HEK293 (cell line): ENCODE data around the gene SLC25A30.

Source experiments
- BCL11B ChIP-seq: fragments of 450-650 bp; formaldehyde crosslinking; IDR thresholded peaks from 2 replicates; pipeline ENCODE4 v1.5.1; 2016; ENCODE audit warnings: low read depth, missing biosample characterization, missing genetic modification characterization
- MEIS1 ChIP-seq: sonication (generic); formaldehyde crosslinking; IDR thresholded peaks from 2 replicates; pipeline ENCODE4 v1.8.1; 2022; ENCODE audit warnings: missing genetic modification reagents, mild to moderate bottlenecking, borderline replicate concordance
- ZBTB20 ChIP-seq: fragments of 450-650 bp; formaldehyde crosslinking; IDR thresholded peaks from 2 replicates; pipeline ENCODE4 v1.5.1; 2016; ENCODE audit warnings: missing biosample characterization, missing genetic modification characterization
- ZBTB48 ChIP-seq: fragments of 450-650 bp; formaldehyde crosslinking; IDR thresholded peaks from 2 replicates; pipeline ENCODE4 v1.5.1; 2016; ENCODE audit warnings: missing biosample characterization, missing genetic modification characterization
- ZFP37 ChIP-seq: fragments of 450-650 bp; formaldehyde crosslinking; IDR thresholded peaks from 2 replicates; pipeline ENCODE4 v1.5.1; 2016; ENCODE audit warnings: missing biosample characterization, missing genetic modification characterization
- ZNF155 ChIP-seq: fragments of 450-650 bp; formaldehyde crosslinking; IDR thresholded peaks from 2 replicates; pipeline ENCODE4 v1.5.1; 2016; ENCODE audit warnings: missing biosample characterization, missing genetic modification characterization
- ZNF274 ChIP-seq, 2 experiments: fragments of 200-500 bp in 1 of 2; fragments of 450-650 bp in 1 of 2; sonication (Bioruptor generic) in 1 of 2; formaldehyde crosslinking in 1 of 2; IDR thresholded peaks; 2 replicates each; pipeline versions ENCODE4 v1.5.1 to v1.6.1; 2014 to 2016; ENCODE audit warnings: borderline replicate concordance in 1 of 2, inconsistent platforms in 1 of 2, low read length in 1 of 2, missing biosample characterization in 1 of 2, missing genetic modification characterization in 1 of 2
- ZNF280D ChIP-seq: fragments of 450-650 bp; formaldehyde crosslinking; IDR thresholded peaks from 2 replicates; pipeline ENCODE4 v1.5.1; 2016; ENCODE audit warnings: missing biosample characterization, missing genetic modification characterization
- ZNF292 ChIP-seq: fragments of 450-650 bp; formaldehyde crosslinking; IDR thresholded peaks from 2 replicates; pipeline ENCODE4 v1.5.1; 2016; ENCODE audit warnings: low read depth, missing biosample characterization, missing genetic modification characterization, borderline replicate concordance
- ZNF335 ChIP-seq: fragments of 450-650 bp; formaldehyde crosslinking; conservative IDR thresholded peaks from 2 replicates; pipeline ENCODE4 v1.5.1; 2016; ENCODE audit warnings: missing biosample characterization, missing genetic modification characterization
- ZNF37A ChIP-seq: fragments of 450-650 bp; IDR thresholded peaks from 2 replicates; pipeline ENCODE4 v1.5.1; 2018; ENCODE audit warnings: missing biosample characterization, missing genetic modification characterization
- ZNF426 ChIP-seq: fragments of 450-650 bp; formaldehyde crosslinking; IDR thresholded peaks from 2 replicates; pipeline ENCODE4 v1.5.1; 2017; ENCODE audit warnings: missing biosample characterization, missing genetic modification characterization, mild to moderate bottlenecking, inconsistent platforms, moderate library complexity
- ZNF48 ChIP-seq: fragments of 450-650 bp; formaldehyde crosslinking; IDR thresholded peaks from 2 replicates; pipeline ENCODE4 v1.5.1; 2016; ENCODE audit warnings: missing biosample characterization, missing genetic modification characterization
- ZNF501 ChIP-seq: fragments of 450-650 bp; formaldehyde crosslinking; IDR thresholded peaks from 2 replicates; pipeline ENCODE4 v1.5.1; 2016; ENCODE audit warnings: missing biosample characterization, missing genetic modification characterization
- ZNF571 ChIP-seq: fragments of 450-650 bp; formaldehyde crosslinking; IDR thresholded peaks from 2 replicates; pipeline ENCODE4 v1.5.0; 2017; ENCODE audit warnings: missing biosample characterization, missing genetic modification characterization
- ZNF624 ChIP-seq: fragments of 450-650 bp; formaldehyde crosslinking; IDR thresholded peaks from 2 replicates; pipeline ENCODE4 v1.5.1; 2017; ENCODE audit warnings: missing biosample characterization, missing genetic modification characterization
- ZNF639 ChIP-seq: fragments of 450-650 bp; formaldehyde crosslinking; IDR thresholded peaks from 2 replicates; pipeline ENCODE4 v1.5.1; 2016; ENCODE audit warnings: missing biosample characterization, missing genetic modification characterization
- ZNF670 ChIP-seq: fragments of 450-650 bp; formaldehyde crosslinking; IDR thresholded peaks from 2 replicates; pipeline ENCODE4 v1.5.1; 2016; ENCODE audit warnings: missing biosample characterization, missing genetic modification characterization, low read depth
- ZNF76 ChIP-seq: fragments of 450-650 bp; formaldehyde crosslinking; IDR thresholded peaks from 2 replicates; pipeline ENCODE4; 2016; ENCODE audit warnings: low read depth, missing biosample characterization, missing genetic modification characterization, borderline replicate concordance
- TF ChIP-seq, protein P1 (sequence below): fragments of 450-650 bp; formaldehyde crosslinking; IDR thresholded peaks from 2 replicates; pipeline ENCODE4 v1.5.1; 2016; ENCODE audit warnings: missing biosample characterization, missing genetic modification characterization
- TF ChIP-seq, protein P2 (sequence below): fragments of 450-650 bp; formaldehyde crosslinking; IDR thresholded peaks from 2 replicates; pipeline ENCODE4 v1.5.1; 2016; ENCODE audit warnings: missing biosample characterization, missing genetic modification characterization
- TF ChIP-seq, protein P3 (sequence below): fragments of 450-650 bp; formaldehyde crosslinking; IDR thresholded peaks from 2 replicates; pipeline ENCODE4 v1.5.1; 2016; ENCODE audit warnings: missing biosample characterization, missing genetic modification characterization
- TF ChIP-seq, protein P4 (sequence below): fragments of 450-650 bp; formaldehyde crosslinking; IDR thresholded peaks from 2 replicates; pipeline ENCODE4 v1.5.1; 2016; ENCODE audit warnings: missing biosample characterization, missing genetic modification characterization
- TF ChIP-seq, protein P5 (sequence below): fragments of 450-650 bp; formaldehyde crosslinking; IDR thresholded peaks from 2 replicates; pipeline ENCODE4 v1.5.1; 2017; ENCODE audit warnings: missing biosample characterization, missing genetic modification characterization
- TF ChIP-seq, protein P6 (sequence below): fragments of 450-650 bp; formaldehyde crosslinking; IDR thresholded peaks from 2 replicates; pipeline ENCODE4 v1.5.1; 2017; ENCODE audit warnings: missing biosample characterization, missing genetic modification characterization

SLC25A30 gene

DNA sequence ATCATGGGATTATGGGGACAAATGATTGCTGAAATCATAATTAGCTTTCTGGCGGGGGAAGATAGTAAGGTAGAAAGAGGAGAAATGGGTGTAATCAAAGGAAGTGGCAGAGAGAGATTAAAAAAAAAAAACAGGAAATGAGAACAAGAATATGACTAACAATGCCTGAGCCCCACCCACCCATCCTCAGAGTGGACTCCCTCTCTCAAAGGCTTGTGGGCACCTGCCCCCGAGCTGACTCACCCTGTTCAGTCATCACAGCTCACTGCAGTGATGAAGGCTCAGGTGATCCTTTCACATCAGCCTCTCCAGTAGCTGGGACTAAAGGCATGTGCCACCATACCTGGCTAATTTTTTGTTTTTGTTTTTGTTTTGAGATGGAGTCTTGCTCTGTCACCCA lies 50.8 kb downstream of the SLC25A30 start (continued):
- TF ChIP-seq ZNF274 (IDR thresholded peaks at IDR 0.05; ENCODE audit: low read length) = no peak
- no peak for TF ChIP-seq ZNF274 (tag by site-specific recombination; IDR thresholded peaks at IDR 0.05; ENCODE audit: borderline replicate concordance)
- TF ChIP-seq, protein P1, sequence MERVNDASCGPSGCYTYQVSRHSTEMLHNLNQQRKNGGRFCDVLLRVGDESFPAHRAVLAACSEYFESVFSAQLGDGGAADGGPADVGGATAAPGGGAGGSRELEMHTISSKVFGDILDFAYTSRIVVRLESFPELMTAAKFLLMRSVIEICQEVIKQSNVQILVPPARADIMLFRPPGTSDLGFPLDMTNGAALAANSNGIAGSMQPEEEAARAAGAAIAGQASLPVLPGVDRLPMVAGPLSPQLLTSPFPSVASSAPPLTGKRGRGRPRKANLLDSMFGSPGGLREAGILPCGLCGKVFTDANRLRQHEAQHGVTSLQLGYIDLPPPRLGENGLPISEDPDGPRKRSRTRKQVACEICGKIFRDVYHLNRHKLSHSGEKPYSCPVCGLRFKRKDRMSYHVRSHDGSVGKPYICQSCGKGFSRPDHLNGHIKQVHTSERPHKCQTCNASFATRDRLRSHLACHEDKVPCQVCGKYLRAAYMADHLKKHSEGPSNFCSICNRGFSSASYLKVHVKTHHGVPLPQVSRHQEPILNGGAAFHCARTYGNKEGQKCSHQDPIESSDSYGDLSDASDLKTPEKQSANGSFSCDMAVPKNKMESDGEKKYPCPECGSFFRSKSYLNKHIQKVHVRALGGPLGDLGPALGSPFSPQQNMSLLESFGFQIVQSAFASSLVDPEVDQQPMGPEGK = peak; percentile 87
- no peak for TF ChIP-seq ZNF624 (tag by site-specific recombination)
- no peak for TF ChIP-seq ZBTB20 (tag by site-specific recombination)
- TF ChIP-seq ZFP37 (tag by site-specific recombination) = no peak
- TF ChIP-seq ZBTB48 (tag by site-specific recombination) = no peak
- TF ChIP-seq BCL11B = no peak
- no peak for TF ChIP-seq ZNF335 (tag by site-specific recombination)
- TF ChIP-seq, protein P2, sequence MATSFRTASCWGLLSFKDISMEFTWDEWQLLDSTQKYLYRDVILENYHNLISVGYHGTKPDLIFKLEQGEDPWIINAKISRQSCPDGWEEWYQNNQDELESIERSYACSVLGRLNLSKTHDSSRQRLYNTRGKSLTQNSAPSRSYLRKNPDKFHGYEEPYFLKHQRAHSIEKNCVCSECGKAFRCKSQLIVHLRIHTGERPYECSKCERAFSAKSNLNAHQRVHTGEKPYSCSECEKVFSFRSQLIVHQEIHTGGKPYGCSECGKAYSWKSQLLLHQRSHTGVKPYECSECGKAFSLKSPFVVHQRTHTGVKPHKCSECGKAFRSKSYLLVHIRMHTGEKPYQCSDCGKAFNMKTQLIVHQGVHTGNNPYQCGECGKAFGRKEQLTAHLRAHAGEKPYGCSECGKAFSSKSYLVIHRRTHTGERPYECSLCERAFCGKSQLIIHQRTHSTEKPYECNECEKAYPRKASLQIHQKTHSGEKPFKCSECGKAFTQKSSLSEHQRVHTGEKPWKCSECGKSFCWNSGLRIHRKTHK (tag by site-specific recombination) = no peak
- no peak for TF ChIP-seq ZNF426 (tag by site-specific recombination)
- TF ChIP-seq ZNF571 (tag by site-specific recombination) = no peak
- TF ChIP-seq MEIS1 (CRISPR knock-in tag) = no peak
- TF ChIP-seq ZNF155 (tag by site-specific recombination) = no peak
- TF ChIP-seq ZNF501 (tag by site-specific recombination) = no peak
- TF ChIP-seq, protein P3, sequence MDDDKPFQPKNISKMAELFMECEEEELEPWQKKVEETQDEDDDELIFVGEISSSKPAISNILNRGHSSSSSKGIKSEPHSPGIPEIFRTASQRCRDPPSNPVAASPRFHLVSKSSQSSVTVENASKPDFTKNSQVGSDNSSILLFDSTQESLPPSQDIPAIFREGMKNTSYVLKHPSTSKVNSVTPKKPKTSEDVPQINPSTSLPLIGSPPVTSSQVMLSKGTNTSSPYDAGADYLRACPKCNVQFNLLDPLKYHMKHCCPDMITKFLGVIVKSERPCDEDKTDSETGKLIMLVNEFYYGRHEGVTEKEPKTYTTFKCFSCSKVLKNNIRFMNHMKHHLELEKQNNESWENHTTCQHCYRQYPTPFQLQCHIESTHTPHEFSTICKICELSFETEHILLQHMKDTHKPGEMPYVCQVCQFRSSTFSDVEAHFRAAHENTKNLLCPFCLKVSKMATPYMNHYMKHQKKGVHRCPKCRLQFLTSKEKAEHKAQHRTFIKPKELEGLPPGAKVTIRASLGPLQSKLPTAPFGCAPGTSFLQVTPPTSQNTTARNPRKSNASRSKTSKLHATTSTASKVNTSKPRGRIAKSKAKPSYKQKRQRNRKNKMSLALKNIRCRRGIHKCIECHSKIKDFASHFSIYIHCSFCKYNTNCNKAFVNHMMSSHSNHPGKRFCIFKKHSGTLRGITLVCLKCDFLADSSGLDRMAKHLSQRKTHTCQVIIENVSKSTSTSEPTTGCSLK = no peak
- TF ChIP-seq ZNF76 (tag by site-specific recombination) = no peak
- TF ChIP-seq, protein P4, sequence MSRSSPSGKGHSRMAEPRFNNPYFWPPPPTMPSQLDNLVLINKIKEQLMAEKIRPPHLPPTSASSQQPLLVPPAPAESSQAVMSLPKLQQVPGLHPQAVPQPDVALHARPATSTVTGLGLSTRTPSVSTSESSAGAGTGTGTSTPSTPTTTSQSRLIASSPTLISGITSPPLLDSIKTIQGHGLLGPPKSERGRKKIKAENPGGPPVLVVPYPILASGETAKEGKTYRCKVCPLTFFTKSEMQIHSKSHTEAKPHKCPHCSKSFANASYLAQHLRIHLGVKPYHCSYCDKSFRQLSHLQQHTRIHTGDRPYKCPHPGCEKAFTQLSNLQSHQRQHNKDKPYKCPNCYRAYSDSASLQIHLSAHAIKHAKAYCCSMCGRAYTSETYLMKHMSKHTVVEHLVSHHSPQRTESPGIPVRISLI (tag by site-specific recombination) = peak; percentile 91
- TF ChIP-seq, protein P5, sequence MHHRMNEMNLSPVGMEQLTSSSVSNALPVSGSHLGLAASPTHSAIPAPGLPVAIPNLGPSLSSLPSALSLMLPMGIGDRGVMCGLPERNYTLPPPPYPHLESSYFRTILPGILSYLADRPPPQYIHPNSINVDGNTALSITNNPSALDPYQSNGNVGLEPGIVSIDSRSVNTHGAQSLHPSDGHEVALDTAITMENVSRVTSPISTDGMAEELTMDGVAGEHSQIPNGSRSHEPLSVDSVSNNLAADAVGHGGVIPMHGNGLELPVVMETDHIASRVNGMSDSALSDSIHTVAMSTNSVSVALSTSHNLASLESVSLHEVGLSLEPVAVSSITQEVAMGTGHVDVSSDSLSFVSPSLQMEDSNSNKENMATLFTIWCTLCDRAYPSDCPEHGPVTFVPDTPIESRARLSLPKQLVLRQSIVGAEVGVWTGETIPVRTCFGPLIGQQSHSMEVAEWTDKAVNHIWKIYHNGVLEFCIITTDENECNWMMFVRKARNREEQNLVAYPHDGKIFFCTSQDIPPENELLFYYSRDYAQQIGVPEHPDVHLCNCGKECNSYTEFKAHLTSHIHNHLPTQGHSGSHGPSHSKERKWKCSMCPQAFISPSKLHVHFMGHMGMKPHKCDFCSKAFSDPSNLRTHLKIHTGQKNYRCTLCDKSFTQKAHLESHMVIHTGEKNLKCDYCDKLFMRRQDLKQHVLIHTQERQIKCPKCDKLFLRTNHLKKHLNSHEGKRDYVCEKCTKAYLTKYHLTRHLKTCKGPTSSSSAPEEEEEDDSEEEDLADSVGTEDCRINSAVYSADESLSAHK = no peak
- no peak for TF ChIP-seq ZNF292 (tag by site-specific recombination)
- TF ChIP-seq ZNF639 (tag by site-specific recombination) = peak; percentile 45; the same call in 1 of the 2 replicates
- no peak for TF ChIP-seq ZNF37A (tag by site-specific recombination)
- no peak for TF ChIP-seq ZNF48 (tag by site-specific recombination)
- no peak for TF ChIP-seq ZNF280D (tag by site-specific recombination)
- TF ChIP-seq, protein P6, sequence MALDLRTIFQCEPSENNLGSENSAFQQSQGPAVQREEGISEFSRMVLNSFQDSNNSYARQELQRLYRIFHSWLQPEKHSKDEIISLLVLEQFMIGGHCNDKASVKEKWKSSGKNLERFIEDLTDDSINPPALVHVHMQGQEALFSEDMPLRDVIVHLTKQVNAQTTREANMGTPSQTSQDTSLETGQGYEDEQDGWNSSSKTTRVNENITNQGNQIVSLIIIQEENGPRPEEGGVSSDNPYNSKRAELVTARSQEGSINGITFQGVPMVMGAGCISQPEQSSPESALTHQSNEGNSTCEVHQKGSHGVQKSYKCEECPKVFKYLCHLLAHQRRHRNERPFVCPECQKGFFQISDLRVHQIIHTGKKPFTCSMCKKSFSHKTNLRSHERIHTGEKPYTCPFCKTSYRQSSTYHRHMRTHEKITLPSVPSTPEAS (tag by site-specific recombination) = no peak
- TF ChIP-seq ZNF670 (tag by site-specific recombination) = no peak
